Ramos (cell line): ENCODE measurements around the gene BPIFB2.

Source experiments
- in situ Hi-C: fragments of 300-500 bp; cut with MboI; formaldehyde crosslinking; loops from one replicate; pipeline ENCODE4 v1.14.3; 2022; ENCODE audit warnings: low sequenced_read_pairs; ENCODE audit not compliant: unreplicated experiment

The BPIFB2 gene

GRCh38 chr20:33018169-33018931 is 10.8 kb downstream of the BPIFB2 start:
- in situ Hi-C loops, result no loop called here

- in situ Hi-C loops, result no loop called here
Measured at GRCh38 chr20:33019465-33020277, 12.2 kb downstream of the BPIFB2 start.

- in situ Hi-C loops, result no loop called here
Measured at GRCh38 chr20:33020278-33021161, 13.0 kb downstream of the BPIFB2 start.

GRCh38 chr20:33021879-33022278 is 14.4 kb downstream of the BPIFB2 start:
- in situ Hi-C loops, result no loop called here

DNA sequence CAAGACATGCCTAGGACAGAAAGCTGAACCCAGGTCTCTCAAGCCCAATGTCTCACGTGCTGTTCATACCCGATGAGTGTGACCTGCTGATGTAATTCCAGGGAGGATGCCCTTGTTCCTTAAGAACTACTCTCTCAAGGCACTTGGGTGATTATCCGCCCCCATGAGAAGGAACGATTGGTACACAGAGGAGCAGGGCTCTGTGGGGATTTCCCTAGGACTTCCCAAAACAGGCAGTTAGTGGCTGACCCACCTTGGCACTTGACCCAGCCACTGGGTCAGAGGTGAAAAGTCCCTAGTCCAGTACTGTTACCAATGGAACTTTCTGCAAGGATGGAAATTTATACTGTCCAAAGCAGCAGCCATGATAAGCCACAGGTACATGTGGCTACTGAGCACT is 14.8 kb downstream of the BPIFB2 start:
- in situ Hi-C loops, result no loop called here

GRCh38 chr20:33022694-33023438 is 15.4 kb downstream of the BPIFB2 start:
- in situ Hi-C loops, result no loop called here

- in situ Hi-C loops, result no loop called here
Measured at GRCh38 chr20:33023439-33024242, 16.1 kb downstream of the BPIFB2 start.

DNA sequence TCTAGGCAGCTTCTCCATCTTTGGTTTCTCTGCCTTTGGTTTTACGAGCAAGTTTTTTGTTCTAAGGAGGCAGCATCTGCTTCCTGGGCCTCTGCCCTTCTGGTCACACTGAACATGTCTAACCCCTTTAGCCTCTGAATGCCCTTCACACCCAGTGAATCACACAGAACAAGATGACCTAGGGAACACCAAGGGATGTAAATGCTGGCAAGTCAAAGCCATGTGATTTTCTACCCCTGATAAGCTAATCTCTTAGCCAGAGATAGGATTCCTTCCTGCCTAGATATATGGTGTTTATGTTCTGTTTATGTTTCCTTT is 16.7 kb downstream of the BPIFB2 start:
- in situ Hi-C loops, result no loop called here

DNA sequence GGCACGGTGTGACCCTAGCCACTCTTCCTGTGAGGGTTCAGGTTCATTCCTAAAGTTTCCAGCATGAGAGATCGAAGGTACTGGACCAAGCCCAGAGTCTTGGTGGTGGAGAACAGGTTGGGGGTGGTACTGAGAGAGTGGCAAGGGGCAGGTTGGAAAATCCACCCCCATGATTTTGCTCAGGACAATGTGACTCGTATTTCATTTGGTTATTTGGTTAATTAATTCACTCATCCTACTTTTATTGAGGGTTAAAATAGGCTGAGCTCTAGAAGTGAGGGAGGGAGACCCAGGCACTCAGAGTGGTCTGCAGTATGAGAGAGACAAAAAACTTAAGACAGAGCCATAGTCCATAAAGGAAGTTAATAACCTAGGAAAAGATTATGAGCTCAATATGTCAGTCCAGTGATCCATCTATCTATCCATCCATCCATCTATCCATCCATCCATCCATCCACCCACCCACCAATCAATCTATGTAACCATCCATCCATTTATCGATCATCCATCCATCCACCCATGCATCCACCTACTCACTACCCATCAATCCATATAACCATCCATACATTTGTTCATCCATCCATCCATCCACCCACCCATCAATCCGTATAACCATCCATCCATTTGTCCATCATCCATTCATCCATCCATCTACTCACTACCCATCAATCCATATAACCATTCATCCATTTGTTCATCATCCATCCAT is 17.3 kb downstream of the BPIFB2 start:
- in situ Hi-C loops, result no loop called here

GRCh38 chr20:33025318-33025876 is 17.9 kb downstream of the BPIFB2 start:
- in situ Hi-C loops, result no loop called here

- in situ Hi-C loops, result no loop called here
Measured at GRCh38 chr20:33026072-33026778, 18.7 kb downstream of the BPIFB2 start.

- in situ Hi-C loops, result no loop called here
Measured at GRCh38 chr20:33026779-33027759, 19.6 kb downstream of the BPIFB2 start.

- in situ Hi-C loops, result no loop called here
Measured at GRCh38 chr20:33027769-33028751, 20.6 kb downstream of the BPIFB2 start.

DNA sequence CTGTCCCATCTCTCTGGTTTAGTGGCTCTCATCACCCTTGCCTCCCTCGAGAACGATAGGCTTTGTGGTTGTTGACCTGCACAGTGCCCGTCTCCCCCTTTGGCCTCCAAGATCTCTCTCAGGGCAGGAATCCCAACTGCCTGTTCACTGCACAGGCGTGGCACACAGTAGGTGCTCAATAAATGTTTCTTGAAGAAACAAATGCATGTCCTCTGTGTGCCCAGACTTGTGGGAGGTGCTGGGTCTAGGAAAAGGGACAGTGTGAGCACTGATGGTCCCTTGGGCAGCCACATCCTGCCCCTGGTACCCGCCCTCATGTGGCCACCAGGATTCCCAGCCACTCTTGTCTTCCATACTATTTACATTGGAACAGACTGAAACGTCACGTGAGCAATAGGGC is 21.4 kb downstream of the BPIFB2 start:
- in situ Hi-C loops, result no loop called here

GRCh38 chr20:33030076-33030475 is 22.6 kb downstream of the BPIFB2 start:
- in situ Hi-C loops, result no loop called here
